ENCODE measurements around the gene BOLA3. TPM values are rescaled to one million over a fixed set of nuclear protein-coding genes. Genes with fewer than 3 reads are reported as not detected.

BOLA3 gene
- total and polyA plus RNA-seq, 4 donors, result 9.5 to 35.2 (median 27.1) TPM

DNA sequence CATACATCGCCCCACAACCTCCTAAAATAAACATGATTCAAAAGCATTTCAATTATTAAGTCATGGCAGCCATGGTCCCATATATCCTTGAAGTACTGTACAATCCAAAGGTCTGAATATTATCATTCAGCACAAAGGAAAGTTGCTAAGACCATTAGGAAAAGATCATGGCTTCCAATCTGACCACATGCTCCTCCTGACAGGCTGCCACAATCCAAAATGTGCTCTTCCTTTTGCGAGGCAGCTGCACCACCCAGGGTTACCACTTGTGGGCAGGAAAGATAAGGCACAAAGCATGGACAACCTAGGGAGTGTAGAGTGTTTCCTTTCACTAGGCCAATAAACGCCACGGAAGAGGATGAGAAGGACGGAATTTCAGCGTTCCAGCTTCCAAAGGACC lies 5.4 kb downstream of the BOLA3 start (continued):
- TF ChIP-seq, protein P1, sequence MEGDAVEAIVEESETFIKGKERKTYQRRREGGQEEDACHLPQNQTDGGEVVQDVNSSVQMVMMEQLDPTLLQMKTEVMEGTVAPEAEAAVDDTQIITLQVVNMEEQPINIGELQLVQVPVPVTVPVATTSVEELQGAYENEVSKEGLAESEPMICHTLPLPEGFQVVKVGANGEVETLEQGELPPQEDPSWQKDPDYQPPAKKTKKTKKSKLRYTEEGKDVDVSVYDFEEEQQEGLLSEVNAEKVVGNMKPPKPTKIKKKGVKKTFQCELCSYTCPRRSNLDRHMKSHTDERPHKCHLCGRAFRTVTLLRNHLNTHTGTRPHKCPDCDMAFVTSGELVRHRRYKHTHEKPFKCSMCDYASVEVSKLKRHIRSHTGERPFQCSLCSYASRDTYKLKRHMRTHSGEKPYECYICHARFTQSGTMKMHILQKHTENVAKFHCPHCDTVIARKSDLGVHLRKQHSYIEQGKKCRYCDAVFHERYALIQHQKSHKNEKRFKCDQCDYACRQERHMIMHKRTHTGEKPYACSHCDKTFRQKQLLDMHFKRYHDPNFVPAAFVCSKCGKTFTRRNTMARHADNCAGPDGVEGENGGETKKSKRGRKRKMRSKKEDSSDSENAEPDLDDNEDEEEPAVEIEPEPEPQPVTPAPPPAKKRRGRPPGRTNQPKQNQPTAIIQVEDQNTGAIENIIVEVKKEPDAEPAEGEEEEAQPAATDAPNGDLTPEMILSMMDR (IDR thresholded peaks at IDR 0.05; ENCODE audit: low read depth, low read length, missing input control), result no peak
- TF ChIP-seq FOXA2 (IDR thresholded peaks at IDR 0.05) (no peak), RXRA (IDR thresholded peaks at IDR 0.05) (no peak), SP1 (IDR thresholded peaks at IDR 0.05) (no peak)

DNA sequence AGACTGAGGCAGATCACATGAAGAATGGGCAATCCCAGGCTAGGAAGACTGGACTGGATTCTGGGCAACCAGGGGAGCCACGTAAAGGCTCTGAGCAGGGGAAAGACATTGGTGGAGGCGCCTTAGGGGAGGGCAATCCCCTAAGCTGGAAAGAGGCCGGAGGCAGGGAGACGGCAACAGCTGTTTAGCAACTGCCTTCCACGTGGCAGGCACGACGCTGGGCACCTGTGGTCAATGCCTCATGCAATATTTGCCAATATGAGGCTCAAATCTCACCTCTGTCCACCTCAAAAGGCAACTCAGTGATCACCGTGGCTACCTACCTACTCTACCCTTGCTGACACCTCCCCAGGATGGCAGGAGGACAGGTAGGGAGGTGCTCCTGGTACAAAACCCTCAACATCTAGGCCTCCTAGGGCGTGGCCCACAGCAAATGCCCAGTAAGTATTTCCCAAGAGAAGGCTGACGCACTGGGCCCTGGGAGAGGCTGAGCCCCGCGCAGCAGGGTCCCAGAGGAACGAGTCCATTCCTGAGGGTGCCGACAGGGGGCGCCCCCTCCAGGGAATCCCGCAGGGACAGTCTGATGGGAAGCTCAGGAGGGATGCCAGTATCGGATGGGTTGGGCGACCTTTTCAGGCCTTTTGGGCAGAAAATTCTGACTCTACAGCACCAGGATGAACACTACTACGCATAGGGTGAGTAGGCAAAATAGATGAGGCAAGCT lies 8.9 kb downstream of the BOLA3 start:
- no peaks in the 10 kb centered on the region for H3K27me3 ChIP-seq (ENCODE audit: control insufficient read depth in 4 of 4, insufficient read depth in 4 of 4, low read length in 3 of 4)
- H3K9ac ChIP-seq (ENCODE audit: low read depth in 1 of 2, low read length in 2 of 2), result no peak overlapping the region
- no peaks in the 10 kb centered on the region for H3K4me1 ChIP-seq (ENCODE audit: control insufficient read depth in 4 of 4, insufficient read depth in 4 of 4, low read length in 3 of 4)
- H3K36me3 ChIP-seq (ENCODE audit: control insufficient read depth in 4 of 4, insufficient read depth in 3 of 4, low read depth in 1 of 4, low read length in 3 of 4), result peaks cover 2 to 12% (median 6%) of the 10 kb centered on the region in 4 donors
- DNase-seq (ENCODE audit: low spot score), result no peak
- 92% methylated on average over 19 of the region's 19 CpGs for WGBS
- H3K4me3 ChIP-seq (ENCODE audit: low read depth in 1 of 3, low read length in 3 of 3), result no peak overlapping the region
- no peak overlapping the region for H3K27ac ChIP-seq (ENCODE audit: low read depth in 1 of 2, low read length in 2 of 2)
- no peaks in the 10 kb centered on the region for H3K9me3 ChIP-seq (ENCODE audit: control insufficient read depth in 4 of 4, low read length in 3 of 4)
- TF ChIP-seq GABPA (IDR thresholded peaks at IDR 0.05 in 1 of 2, conservative IDR thresholded peaks at IDR 0.05 in 1 of 2) (no peak), FOXA1 (IDR thresholded peaks at IDR 0.05) (no peak), FOXA2 (IDR thresholded peaks at IDR 0.05) (no peak), JUND (IDR thresholded peaks at IDR 0.05) (no peak), HNF4A (conservative IDR thresholded peaks at IDR 0.05) (no peak), SP1 (IDR thresholded peaks at IDR 0.05) (no peak), HNF4G (IDR thresholded peaks at IDR 0.05) (no peak), RXRA (IDR thresholded peaks at IDR 0.05) (no peak), EGR1 (IDR thresholded peaks at IDR 0.05; ENCODE audit: low read depth in 2 of 2) (no peak), YY1 (IDR thresholded peaks at IDR 0.05) (no peak)
- TF ChIP-seq, protein P2, sequence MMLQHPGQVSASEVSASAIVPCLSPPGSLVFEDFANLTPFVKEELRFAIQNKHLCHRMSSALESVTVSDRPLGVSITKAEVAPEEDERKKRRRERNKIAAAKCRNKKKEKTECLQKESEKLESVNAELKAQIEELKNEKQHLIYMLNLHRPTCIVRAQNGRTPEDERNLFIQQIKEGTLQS (IDR thresholded peaks at IDR 0.05), result no peak
- TF ChIP-seq, protein P3, sequence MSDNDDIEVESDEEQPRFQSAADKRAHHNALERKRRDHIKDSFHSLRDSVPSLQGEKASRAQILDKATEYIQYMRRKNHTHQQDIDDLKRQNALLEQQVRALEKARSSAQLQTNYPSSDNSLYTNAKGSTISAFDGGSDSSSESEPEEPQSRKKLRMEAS (IDR thresholded peaks at IDR 0.05), result no peak
- TF ChIP-seq, protein P1 (IDR thresholded peaks at IDR 0.05; ENCODE audit: low read depth, low read length, missing input control), result no peak
- TF ChIP-seq, protein P4, sequence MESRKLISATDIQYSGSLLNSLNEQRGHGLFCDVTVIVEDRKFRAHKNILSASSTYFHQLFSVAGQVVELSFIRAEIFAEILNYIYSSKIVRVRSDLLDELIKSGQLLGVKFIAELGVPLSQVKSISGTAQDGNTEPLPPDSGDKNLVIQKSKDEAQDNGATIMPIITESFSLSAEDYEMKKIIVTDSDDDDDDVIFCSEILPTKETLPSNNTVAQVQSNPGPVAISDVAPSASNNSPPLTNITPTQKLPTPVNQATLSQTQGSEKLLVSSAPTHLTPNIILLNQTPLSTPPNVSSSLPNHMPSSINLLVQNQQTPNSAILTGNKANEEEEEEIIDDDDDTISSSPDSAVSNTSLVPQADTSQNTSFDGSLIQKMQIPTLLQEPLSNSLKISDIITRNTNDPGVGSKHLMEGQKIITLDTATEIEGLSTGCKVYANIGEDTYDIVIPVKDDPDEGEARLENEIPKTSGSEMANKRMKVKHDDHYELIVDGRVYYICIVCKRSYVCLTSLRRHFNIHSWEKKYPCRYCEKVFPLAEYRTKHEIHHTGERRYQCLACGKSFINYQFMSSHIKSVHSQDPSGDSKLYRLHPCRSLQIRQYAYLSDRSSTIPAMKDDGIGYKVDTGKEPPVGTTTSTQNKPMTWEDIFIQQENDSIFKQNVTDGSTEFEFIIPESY (IDR thresholded peaks at IDR 0.05), result no peak

All from liver (tissue), 9 donors.